Activated CD8-positive, alpha-beta memory T cell treated with anti-CD3 and anti-CD28 coated beads for 24 hours (primary cell): ENCODE results near the gene CNIH1.
"Not testable (repeated sequence)": the region's sequence is repeated elsewhere in the genome, so short reads cannot be mapped to it uniquely, and the experiment has no call there.

Experiments
- DNase-seq: peaks from one replicate; pipeline ENCODE4 v3.0.0-alpha.2; 2020

Gene CNIH1

GRCh38 chr14:54465654-54466053, 24.5 kb upstream of the CNIH1 start:
- DNase-seq, result no peak

- DNase-seq, result no peak
These were observed 20.9 kb upstream of the CNIH1 start for GRCh38 chr14:54462048-54462447.

GRCh38 chr14:54459106-54459505, 17.9 kb upstream of the CNIH1 start:
- no peak for DNase-seq

- not testable (repeated sequence) for DNase-seq
These were observed 17.4 kb upstream of the CNIH1 start for GRCh38 chr14:54458536-54458935.

GRCh38 chr14:54457609-54457996, 16.4 kb upstream of the CNIH1 start:
- no peak for DNase-seq

- DNase-seq, result not testable (repeated sequence)
These were observed 15.8 kb upstream of the CNIH1 start for GRCh38 chr14:54456820-54457608.

GRCh38 chr14:54455363-54455762, 14.2 kb upstream of the CNIH1 start:
- no peak for DNase-seq

- DNase-seq, result not testable (repeated sequence)
These were observed 12.8 kb upstream of the CNIH1 start for GRCh38 chr14:54453990-54454389.

GRCh38 chr14:54453252-54453651, 12.1 kb upstream of the CNIH1 start:
- DNase-seq, result no peak

GRCh38 chr14:54451961-54452360, 10.8 kb upstream of the CNIH1 start:
- DNase-seq, result no peak

- DNase-seq, result no peak
These were observed 10.0 kb upstream of the CNIH1 start for GRCh38 chr14:54451121-54451601.

- DNase-seq, result no peak
These were observed 9.4 kb upstream of the CNIH1 start for GRCh38 chr14:54450535-54450934.

GRCh38 chr14:54447231-54447692, 6.1 kb upstream of the CNIH1 start:
- DNase-seq, result no peak

- no peak for DNase-seq
These were observed 5.1 kb upstream of the CNIH1 start for GRCh38 chr14:54446161-54446693.

GRCh38 chr14:54444681-54445080, 3.5 kb upstream of the CNIH1 start:
- DNase-seq, result no peak

GRCh38 chr14:54443981-54444380, 2.8 kb upstream of the CNIH1 start:
- DNase-seq, result no peak

- DNase-seq, result not testable (repeated sequence)
These were observed 1.8 kb upstream of the CNIH1 start for GRCh38 chr14:54442961-54443360.

- DNase-seq, result no peak
These were observed 700 bp downstream of the CNIH1 start for GRCh38 chr14:54440476-54440872.

GRCh38 chr14:54440037-54440436, 1.1 kb downstream of the CNIH1 start:
- DNase-seq, result no peak

GRCh38 chr14:54438703-54439102, 2.5 kb downstream of the CNIH1 start:
- no peak for DNase-seq

GRCh38 chr14:54437954-54438353, 3.2 kb downstream of the CNIH1 start:
- DNase-seq, result not testable (repeated sequence)

- DNase-seq, result no peak
These were observed 5.6 kb downstream of the CNIH1 start for GRCh38 chr14:54435500-54435981.

- no peak for DNase-seq
These were observed 12.6 kb downstream of the CNIH1 start for GRCh38 chr14:54428527-54428926.

- no peak for DNase-seq
These were observed 13.3 kb downstream of the CNIH1 start for GRCh38 chr14:54427871-54428270.
